22Rv1 (cell line): ENCODE results near the gene DIABLO.

ENCODE experiments used
- ZFX ChIP-seq: fragments of 450-650 bp; IDR thresholded peaks from 2 replicates; pipeline ENCODE4 v1.6.1; 2017; ENCODE audit warnings: antibody characterized with exemption, borderline replicate concordance
- TF ChIP-seq, protein P1 (sequence below): fragments of 450-650 bp; IDR thresholded peaks from 2 replicates; pipeline ENCODE4 v1.5.1; 2017; ENCODE audit warnings: mild to moderate bottlenecking

GRCh38 chr12:122183588-122183940 lies 42.3 kb downstream of the DIABLO start:
- TF ChIP-seq, protein P1, sequence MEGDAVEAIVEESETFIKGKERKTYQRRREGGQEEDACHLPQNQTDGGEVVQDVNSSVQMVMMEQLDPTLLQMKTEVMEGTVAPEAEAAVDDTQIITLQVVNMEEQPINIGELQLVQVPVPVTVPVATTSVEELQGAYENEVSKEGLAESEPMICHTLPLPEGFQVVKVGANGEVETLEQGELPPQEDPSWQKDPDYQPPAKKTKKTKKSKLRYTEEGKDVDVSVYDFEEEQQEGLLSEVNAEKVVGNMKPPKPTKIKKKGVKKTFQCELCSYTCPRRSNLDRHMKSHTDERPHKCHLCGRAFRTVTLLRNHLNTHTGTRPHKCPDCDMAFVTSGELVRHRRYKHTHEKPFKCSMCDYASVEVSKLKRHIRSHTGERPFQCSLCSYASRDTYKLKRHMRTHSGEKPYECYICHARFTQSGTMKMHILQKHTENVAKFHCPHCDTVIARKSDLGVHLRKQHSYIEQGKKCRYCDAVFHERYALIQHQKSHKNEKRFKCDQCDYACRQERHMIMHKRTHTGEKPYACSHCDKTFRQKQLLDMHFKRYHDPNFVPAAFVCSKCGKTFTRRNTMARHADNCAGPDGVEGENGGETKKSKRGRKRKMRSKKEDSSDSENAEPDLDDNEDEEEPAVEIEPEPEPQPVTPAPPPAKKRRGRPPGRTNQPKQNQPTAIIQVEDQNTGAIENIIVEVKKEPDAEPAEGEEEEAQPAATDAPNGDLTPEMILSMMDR, result no peak
- TF ChIP-seq ZFX, result no peak
